Neutrophil (primary cell): Measurements from ENCODE around the gene PDE6A.
"Not testable (repeated sequence)": the region's sequence is repeated elsewhere in the genome, so short reads cannot be mapped to it uniquely, and the experiment has no call there.

Experiments used
- H3K27ac ChIP-seq: fragments of 200-600 bp; sonication (generic); 2 replicates; pipeline ENCODE4 v1.5.1; 2016; ENCODE audit warnings: mild to moderate bottlenecking, moderate library complexity
- H3K27me3 ChIP-seq: fragments of 200-600 bp; sonication (generic); 2 replicates; pipeline ENCODE4 v1.6.0; 2016; ENCODE audit warnings: mild to moderate bottlenecking
- H3K36me3 ChIP-seq: fragments of 200-600 bp; sonication (generic); 2 replicates; pipeline ENCODE4 v1.5.1; 2017
- H3K4me1 ChIP-seq, 2 experiments: fragments of 200-600 bp in 1 of 2; sonication (generic) in 1 of 2; 1 replicate in 1 of 2; 2 replicates in 1 of 2; pipeline versions ENCODE4 v1.5.1 to v1.6.1; 2013 to 2016; ENCODE audit warnings: low read depth in 1 of 2, low read length in 1 of 2, mild to moderate bottlenecking in 1 of 2, moderate library complexity in 1 of 2; ENCODE audit not compliant: control insufficient read depth in 1 of 2, insufficient read depth in 1 of 2
- H3K4me3 ChIP-seq, 2 experiments: fragments of 200-600 bp in 1 of 2; sonication (generic) in 1 of 2; 1 replicate in 1 of 2; 2 replicates in 1 of 2; pipeline ENCODE4 v1.5.1; 2013 to 2016; ENCODE audit warnings: low read depth in 1 of 2, low read length in 1 of 2, mild to moderate bottlenecking in 1 of 2, moderate library complexity in 1 of 2
- H3K9me3 ChIP-seq: fragments of 200-600 bp; sonication (generic); 2 replicates; pipeline ENCODE4 v1.5.1; 2016
- TF ChIP-seq, protein P1 (sequence below): fragments of 200-600 bp; sonication (generic); IDR thresholded peaks from 2 replicates; pipeline ENCODE4 v1.5.1; 2016; ENCODE audit warnings: antibody characterized with exemption

PDE6A gene

DNA sequence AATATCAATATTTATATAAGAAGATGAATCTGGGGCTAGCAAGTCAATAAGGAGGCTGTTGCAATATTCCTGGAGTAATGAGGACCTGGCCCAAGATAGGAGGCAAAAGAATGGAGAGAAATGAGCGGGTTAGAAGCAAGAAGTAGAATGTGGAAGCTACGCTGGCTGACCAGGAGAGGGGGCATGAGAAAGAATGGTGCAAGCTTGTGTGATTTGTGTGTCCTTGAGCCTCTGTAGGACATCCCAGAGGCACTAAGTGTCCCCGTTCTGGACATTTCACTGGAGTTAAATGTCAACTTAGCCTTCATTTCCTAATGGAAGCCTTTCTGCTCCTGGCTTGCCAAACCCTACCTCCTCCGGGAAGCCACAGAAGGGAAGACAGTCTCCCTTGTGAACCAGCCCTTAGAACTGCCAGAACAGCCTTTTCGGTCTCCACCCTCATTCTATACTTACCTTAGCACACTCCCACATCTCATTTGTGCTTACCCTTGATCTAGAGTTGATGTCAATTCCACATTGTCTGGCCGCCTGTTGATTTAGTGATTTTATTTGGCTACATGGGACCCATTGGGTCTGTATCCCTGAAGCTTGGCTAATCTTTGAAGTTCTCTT lies 6.7 kb upstream of the PDE6A start:
- no peaks in the 10 kb centered on the region for H3K36me3 ChIP-seq
- no peaks in the 10 kb centered on the region for H3K27me3 ChIP-seq
- no peaks in the 10 kb centered on the region for H3K4me1 ChIP-seq
- no peak overlapping the region for H3K27ac ChIP-seq
- TF ChIP-seq, protein P1, sequence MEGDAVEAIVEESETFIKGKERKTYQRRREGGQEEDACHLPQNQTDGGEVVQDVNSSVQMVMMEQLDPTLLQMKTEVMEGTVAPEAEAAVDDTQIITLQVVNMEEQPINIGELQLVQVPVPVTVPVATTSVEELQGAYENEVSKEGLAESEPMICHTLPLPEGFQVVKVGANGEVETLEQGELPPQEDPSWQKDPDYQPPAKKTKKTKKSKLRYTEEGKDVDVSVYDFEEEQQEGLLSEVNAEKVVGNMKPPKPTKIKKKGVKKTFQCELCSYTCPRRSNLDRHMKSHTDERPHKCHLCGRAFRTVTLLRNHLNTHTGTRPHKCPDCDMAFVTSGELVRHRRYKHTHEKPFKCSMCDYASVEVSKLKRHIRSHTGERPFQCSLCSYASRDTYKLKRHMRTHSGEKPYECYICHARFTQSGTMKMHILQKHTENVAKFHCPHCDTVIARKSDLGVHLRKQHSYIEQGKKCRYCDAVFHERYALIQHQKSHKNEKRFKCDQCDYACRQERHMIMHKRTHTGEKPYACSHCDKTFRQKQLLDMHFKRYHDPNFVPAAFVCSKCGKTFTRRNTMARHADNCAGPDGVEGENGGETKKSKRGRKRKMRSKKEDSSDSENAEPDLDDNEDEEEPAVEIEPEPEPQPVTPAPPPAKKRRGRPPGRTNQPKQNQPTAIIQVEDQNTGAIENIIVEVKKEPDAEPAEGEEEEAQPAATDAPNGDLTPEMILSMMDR, result no peak
- H3K9me3 ChIP-seq, result no peaks in the 10 kb centered on the region
- no peak overlapping the region for H3K4me3 ChIP-seq

GRCh38 chr5:149948993-149949392 lies 4.4 kb upstream of the PDE6A start:
- no peak overlapping the region for H3K27ac ChIP-seq
- H3K4me3 ChIP-seq, result no peak overlapping the region
- H3K9me3 ChIP-seq, result no peaks in the 10 kb centered on the region
- no peaks in the 10 kb centered on the region for H3K4me1 ChIP-seq
- TF ChIP-seq, protein P1, result no peak
- no peaks in the 10 kb centered on the region for H3K27me3 ChIP-seq
- no peaks in the 10 kb centered on the region for H3K36me3 ChIP-seq

DNA sequence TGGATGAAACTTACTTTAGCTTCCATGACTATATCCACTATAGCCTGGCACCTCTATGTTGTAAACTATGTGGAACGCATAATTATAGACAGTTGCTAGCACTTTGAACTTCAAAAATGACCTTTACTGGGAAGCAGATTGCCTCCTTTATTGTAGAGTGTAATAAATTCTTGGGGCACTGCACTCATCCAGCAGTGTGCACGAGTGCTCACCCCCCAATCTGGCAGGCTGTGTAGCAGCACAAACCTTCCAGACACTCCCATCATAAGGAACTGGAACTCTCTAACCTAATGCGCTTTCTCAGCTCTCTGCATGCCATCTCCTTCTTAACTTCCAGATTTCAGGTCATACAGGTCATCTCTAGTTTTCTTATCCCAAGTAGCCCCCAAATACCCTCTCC lies 1.5 kb upstream of the PDE6A start:
- peaks cover 2 to 3% of the 10 kb centered on the region in 2 experiments for H3K4me1 ChIP-seq
- H3K9me3 ChIP-seq, result no peaks in the 10 kb centered on the region
- no peak overlapping the region for H3K4me3 ChIP-seq
- TF ChIP-seq, protein P1, result no peak
- no peak overlapping the region for H3K27ac ChIP-seq
- H3K27me3 ChIP-seq, result no peaks in the 10 kb centered on the region
- no peaks in the 10 kb centered on the region for H3K36me3 ChIP-seq

- not testable (repeated sequence) for H3K9me3 ChIP-seq, H3K36me3 ChIP-seq, H3K4me3 ChIP-seq, H3K27me3 ChIP-seq, H3K27ac ChIP-seq
- H3K4me1 ChIP-seq, result peaks cover 30% of the 10 kb centered on the region in 2 experiments
Measured at GRCh38 chr5:149943177-149943949, 1.2 kb downstream of the PDE6A start.

GRCh38 chr5:149942741-149943169 lies 1.8 kb downstream of the PDE6A start:
- H3K9me3 ChIP-seq, H3K27me3 ChIP-seq, H3K27ac ChIP-seq, H3K36me3 ChIP-seq, H3K4me3 ChIP-seq: not testable (repeated sequence)
- H3K4me1 ChIP-seq, result peaks cover 36% of the 10 kb centered on the region in 2 experiments

DNA sequence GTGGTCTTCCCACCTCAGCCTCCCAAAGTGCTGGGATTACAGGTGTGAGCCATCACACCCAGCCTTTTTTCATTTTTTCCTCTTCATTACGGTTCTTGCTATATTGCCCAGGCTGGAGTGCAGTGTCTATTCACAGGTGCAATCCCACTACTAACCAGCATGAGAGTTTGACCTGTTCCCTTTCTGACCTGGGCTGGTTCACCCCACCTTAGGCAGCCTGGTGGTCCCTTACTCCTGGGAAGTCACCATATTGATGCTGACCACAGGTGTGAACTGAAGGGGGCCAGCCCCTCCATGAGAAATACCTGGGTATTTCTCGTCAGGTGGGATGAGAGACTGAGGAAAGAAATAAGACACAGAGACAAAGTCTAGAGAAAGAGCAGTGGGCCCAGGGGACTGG lies 2.4 kb downstream of the PDE6A start:
- Histone ChIP-seq H3K4me1 (peaks cover 38 to 42% of the 10 kb centered on the region in 2 experiments), H3K9me3 (no peaks in the 10 kb centered on the region), H3K27me3 (no peaks in the 10 kb centered on the region), H3K4me3 (no peak overlapping the region), H3K36me3 (no peaks in the 10 kb centered on the region), H3K27ac (no peak overlapping the region)
- TF ChIP-seq, protein P1, result no peak
